SK-N-SH treated with all-trans-retinoic acid at 6 μM for 48 hours (cell line): ENCODE results near the gene AP1S1.

ENCODE experiments used
- CREB5 ChIP-seq: fragments of 250-450 bp; sonication (Bioruptor Pico); IDR thresholded peaks from 2 replicates; pipeline ENCODE4 v1.5.1; 2020; ENCODE audit warnings: low read depth, mild to moderate bottlenecking, moderate library complexity
- PATZ1 ChIP-seq: fragments of 250-450 bp; sonication (Bioruptor Pico); IDR thresholded peaks from 2 replicates; pipeline ENCODE4 v1.8.0; 2020; ENCODE audit warnings: mild to moderate bottlenecking, moderate library complexity, borderline replicate concordance
- PPARA ChIP-seq: fragments of 250-450 bp; sonication (Bioruptor Pico); IDR thresholded peaks from 2 replicates; pipeline ENCODE4 v1.5.0; 2020; ENCODE audit warnings: mild to moderate bottlenecking, borderline replicate concordance
- SNAI2 ChIP-seq: fragments of 250-450 bp; sonication (Bioruptor Pico); IDR thresholded peaks from 2 replicates; pipeline ENCODE4 v1.5.0; 2020; ENCODE audit warnings: mild to moderate bottlenecking, moderate library complexity
- TOX ChIP-seq: fragments of 250-450 bp; sonication (Bioruptor Pico); IDR thresholded peaks from 2 replicates; pipeline ENCODE4 v1.8.0; 2021; ENCODE audit warnings: mild to moderate bottlenecking, moderate library complexity, borderline replicate concordance
- TSHZ2 ChIP-seq: fragments of 250-450 bp; sonication (Bioruptor Pico); IDR thresholded peaks from 2 replicates; pipeline ENCODE4 v1.5.0; 2020; ENCODE audit warnings: mild to moderate bottlenecking, moderate library complexity
- ZC3H10 ChIP-seq: fragments of 250-450 bp; sonication (Bioruptor Pico); IDR thresholded peaks from 2 replicates; pipeline ENCODE4 v1.5.1; 2021; ENCODE audit warnings: mild to moderate bottlenecking, moderate library complexity
- ZFP3 ChIP-seq: fragments of 250-450 bp; sonication (Bioruptor Pico); IDR thresholded peaks from 2 replicates; pipeline ENCODE4 v1.5.0; 2020; ENCODE audit warnings: mild to moderate bottlenecking, moderate library complexity
- ZNF8 ChIP-seq: fragments of 450-650 bp; formaldehyde crosslinking; IDR thresholded peaks from 2 replicates; pipeline ENCODE4 v1.5.0; 2020; ENCODE audit warnings: mild to moderate bottlenecking, moderate library complexity
- TF ChIP-seq, protein P1 (sequence below): fragments of 250-450 bp; sonication (Bioruptor Pico); IDR thresholded peaks from 2 replicates; pipeline ENCODE4 v1.5.1; 2021; ENCODE audit warnings: mild to moderate bottlenecking, moderate library complexity

- TF ChIP-seq PPARA (no peak), TSHZ2 (CRISPR knock-in tag) (no peak), CREB5 (CRISPR knock-in tag) (no peak), SNAI2 (no peak), TOX (no peak), ZNF8 (CRISPR knock-in tag) (no peak), PATZ1 (CRISPR knock-in tag) (no peak), ZFP3 (no peak), ZC3H10 (CRISPR knock-in tag) (no peak)
- TF ChIP-seq, protein P1, sequence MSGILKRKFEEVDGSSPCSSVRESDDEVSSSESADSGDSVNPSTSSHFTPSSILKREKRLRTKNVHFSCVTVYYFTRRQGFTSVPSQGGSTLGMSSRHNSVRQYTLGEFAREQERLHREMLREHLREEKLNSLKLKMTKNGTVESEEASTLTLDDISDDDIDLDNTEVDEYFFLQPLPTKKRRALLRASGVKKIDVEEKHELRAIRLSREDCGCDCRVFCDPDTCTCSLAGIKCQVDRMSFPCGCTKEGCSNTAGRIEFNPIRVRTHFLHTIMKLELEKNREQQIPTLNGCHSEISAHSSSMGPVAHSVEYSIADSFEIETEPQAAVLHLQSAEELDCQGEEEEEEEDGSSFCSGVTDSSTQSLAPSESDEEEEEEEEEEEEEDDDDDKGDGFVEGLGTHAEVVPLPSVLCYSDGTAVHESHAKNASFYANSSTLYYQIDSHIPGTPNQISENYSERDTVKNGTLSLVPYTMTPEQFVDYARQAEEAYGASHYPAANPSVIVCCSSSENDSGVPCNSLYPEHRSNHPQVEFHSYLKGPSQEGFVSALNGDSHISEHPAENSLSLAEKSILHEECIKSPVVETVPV (CRISPR knock-in tag), result no peak
Measured at GRCh38 chr7:101175664-101176063, 21.4 kb downstream of the AP1S1 start.
